Measurements from ENCODE around the gene SPATA25. TPM values are rescaled to one million over a fixed set of nuclear protein-coding genes. Genes with fewer than 3 reads are reported as not detected.

SPATA25 gene
- total RNA-seq, 4 donors from 2014 or later = 2.6 to 16.2 (median 6.0) TPM

DNA sequence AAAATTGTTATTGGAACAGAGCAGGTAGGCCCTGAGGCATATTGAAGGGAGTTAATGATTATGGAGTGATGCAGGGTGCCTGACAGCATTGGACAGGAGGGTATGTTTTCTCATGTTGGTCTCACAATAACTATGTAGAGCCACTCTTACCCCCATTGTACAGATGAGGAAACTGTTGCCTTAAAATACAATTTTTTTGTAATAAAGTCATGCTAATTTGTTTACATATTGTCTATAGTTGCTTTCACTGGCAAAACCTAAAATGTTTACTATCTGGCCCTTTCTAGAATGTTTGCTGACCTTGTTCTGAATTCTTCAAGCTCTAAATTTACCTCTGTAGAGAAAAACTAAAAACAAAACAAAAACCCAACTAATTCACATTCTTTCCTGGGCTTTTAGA, 35.9 kb downstream of the SPATA25 start:
- H3K36me3 ChIP-seq = no peaks in the 10 kb centered on the region
- intact Hi-C loops (cut with DNase I; ENCODE audit: low total_unique reads) = no loop called here

DNA sequence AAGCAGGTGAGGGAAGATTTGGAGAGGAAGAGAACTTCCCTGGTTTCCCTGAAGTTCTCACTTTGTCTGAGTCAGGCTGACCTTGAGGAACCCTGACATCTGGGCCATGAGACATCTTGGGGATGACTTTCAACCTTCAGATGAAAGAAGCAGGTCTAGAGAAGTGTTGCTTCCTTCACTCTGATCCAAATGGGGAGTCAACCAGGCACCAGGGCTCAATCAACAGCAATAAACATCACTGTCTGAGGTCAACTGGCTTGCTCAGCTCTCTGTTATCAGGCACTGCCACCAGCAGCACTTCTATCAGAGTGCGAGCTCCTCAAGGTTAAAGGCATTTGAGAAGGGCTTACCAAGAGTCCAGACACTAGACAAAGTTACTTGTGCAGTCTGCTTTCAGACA, 36.5 kb downstream of the SPATA25 start:
- peaks cover 2 to 8% of the 10 kb centered on the region in 2 donors for H3K4me1 ChIP-seq
- TF ChIP-seq POLR2A (IDR thresholded peaks at IDR 0.05) = no peak
- TF ChIP-seq, protein P1, sequence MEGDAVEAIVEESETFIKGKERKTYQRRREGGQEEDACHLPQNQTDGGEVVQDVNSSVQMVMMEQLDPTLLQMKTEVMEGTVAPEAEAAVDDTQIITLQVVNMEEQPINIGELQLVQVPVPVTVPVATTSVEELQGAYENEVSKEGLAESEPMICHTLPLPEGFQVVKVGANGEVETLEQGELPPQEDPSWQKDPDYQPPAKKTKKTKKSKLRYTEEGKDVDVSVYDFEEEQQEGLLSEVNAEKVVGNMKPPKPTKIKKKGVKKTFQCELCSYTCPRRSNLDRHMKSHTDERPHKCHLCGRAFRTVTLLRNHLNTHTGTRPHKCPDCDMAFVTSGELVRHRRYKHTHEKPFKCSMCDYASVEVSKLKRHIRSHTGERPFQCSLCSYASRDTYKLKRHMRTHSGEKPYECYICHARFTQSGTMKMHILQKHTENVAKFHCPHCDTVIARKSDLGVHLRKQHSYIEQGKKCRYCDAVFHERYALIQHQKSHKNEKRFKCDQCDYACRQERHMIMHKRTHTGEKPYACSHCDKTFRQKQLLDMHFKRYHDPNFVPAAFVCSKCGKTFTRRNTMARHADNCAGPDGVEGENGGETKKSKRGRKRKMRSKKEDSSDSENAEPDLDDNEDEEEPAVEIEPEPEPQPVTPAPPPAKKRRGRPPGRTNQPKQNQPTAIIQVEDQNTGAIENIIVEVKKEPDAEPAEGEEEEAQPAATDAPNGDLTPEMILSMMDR (IDR thresholded peaks at IDR 0.05) = no peak
- DNase-seq = no peak
- no peak overlapping the region for H3K27ac ChIP-seq
- H3K27me3 ChIP-seq = no peaks in the 10 kb centered on the region
- intact Hi-C loops (cut with DNase I; ENCODE audit: low total_unique reads) = no loop called here
- H3K9me3 ChIP-seq = no peaks in the 10 kb centered on the region
- no peak overlapping the region for H3K4me3 ChIP-seq
- no peaks in the 10 kb centered on the region for H3K36me3 ChIP-seq

More for the DNA sequence above, 35.9 kb downstream of the SPATA25 start:
- DNase-seq = no peak
- no peak for TF ChIP-seq POLR2A (IDR thresholded peaks at IDR 0.05)
- TF ChIP-seq, protein P1 (IDR thresholded peaks at IDR 0.05) = no peak
- Histone ChIP-seq H3K27me3 (no peaks in the 10 kb centered on the region), H3K27ac (no peak overlapping the region), H3K9me3 (no peaks in the 10 kb centered on the region), H3K4me1 (peaks cover 7 to 8% of the 10 kb centered on the region in 2 donors), H3K4me3 (no peak overlapping the region)

DNA sequence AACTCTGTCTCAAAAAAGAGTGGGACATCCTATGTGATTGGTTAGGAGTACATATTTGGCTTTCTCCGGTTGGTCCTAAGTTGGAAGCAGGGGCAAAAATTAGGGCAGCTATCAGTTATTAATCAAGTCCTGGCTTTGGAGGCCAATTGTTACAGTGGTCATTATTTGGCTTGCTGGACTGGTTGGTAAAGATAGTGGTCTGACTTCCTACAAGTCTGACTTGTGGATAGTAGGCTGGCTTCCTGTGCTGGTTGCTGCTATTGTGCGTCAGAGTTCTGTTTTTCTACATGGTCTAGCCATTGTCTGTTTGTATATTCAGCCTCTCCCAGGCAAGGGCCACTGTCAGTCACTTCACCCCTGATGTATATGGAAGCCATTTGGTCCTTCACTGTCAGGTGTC, 37.2 kb downstream of the SPATA25 start:
- Histone ChIP-seq H3K4me1 (peaks cover 0 to 7% of the 10 kb centered on the region in 2 donors), H3K27me3 (no peaks in the 10 kb centered on the region), H3K4me3 (no peak overlapping the region), H3K27ac (no peak overlapping the region), H3K36me3 (no peaks in the 10 kb centered on the region), H3K9me3 (no peaks in the 10 kb centered on the region)
- intact Hi-C loops (cut with DNase I; ENCODE audit: low total_unique reads) = no loop called here
- TF ChIP-seq, protein P1 (IDR thresholded peaks at IDR 0.05) = no peak
- DNase-seq = no peak

DNA sequence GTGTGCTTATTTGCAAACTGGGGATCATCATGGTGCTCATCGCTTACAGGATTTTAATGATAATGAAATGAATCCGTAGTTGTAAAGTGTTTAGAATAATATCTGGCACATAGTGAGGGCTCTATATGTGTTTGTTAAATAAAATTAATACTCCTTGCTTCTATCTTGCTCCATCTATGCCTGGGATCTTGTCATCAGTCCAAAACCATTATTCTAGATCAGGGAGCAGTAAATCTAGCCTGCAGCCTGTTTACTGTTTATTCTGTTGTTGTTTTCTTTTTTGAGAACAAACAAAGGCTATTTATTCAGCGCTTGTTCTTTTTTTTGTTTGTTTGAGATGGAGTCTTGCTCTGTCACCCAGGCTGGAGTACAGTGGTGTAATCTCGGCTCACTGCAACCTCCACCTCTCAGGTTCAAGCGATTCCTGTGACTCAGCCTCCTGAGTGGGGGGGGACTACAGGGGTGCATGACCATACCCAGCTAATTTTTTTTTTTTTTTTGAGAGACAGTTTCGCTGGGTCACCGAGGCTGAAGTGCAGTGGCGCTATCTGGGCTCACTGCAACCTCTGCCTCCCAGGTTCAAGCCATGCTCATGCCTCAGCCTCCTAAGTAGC, 38.3 kb downstream of the SPATA25 start:
- no peaks in the 10 kb centered on the region for H3K4me1 ChIP-seq
- no peak for TF ChIP-seq POLR2A (IDR thresholded peaks at IDR 0.05)
- TF ChIP-seq, protein P1 (IDR thresholded peaks at IDR 0.05) = no peak
- no peak for DNase-seq
- H3K27ac ChIP-seq = no peak overlapping the region
- intact Hi-C loops (cut with DNase I; ENCODE audit: low total_unique reads) = no loop called here
- no peaks in the 10 kb centered on the region for H3K27me3 ChIP-seq
- no peak overlapping the region for H3K4me3 ChIP-seq
- H3K9me3 ChIP-seq = no peaks in the 10 kb centered on the region
- no peaks in the 10 kb centered on the region for H3K36me3 ChIP-seq

DNA sequence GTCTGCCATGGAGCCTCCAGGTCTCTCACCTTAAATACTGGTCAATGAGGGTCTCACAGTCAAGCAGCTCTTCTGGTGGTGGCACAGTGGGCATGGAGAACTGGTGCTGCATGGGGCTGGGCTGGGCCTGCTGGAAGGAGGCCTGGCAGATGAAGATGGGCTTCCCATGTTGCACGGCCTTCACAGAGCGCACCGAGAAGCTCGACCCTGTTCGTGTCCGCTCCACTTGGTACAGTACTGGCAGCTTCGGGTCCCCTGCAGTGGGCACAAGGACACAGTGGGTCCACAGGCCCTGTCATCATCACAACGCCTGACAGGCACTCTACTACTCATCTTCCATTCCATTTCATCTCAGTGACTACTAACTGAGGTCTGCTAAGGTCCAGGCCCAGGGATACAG, 39.0 kb downstream of the SPATA25 start:
- Histone ChIP-seq H3K27me3 (no peaks in the 10 kb centered on the region), H3K36me3 (no peaks in the 10 kb centered on the region), H3K4me1 (peaks cover 0 to 3% of the 10 kb centered on the region in 2 donors), H3K4me3 (no peak overlapping the region), H3K9me3 (no peaks in the 10 kb centered on the region), H3K27ac (no peak overlapping the region)
- TF ChIP-seq, protein P1 (IDR thresholded peaks at IDR 0.05) = no peak
- TF ChIP-seq POLR2A (IDR thresholded peaks at IDR 0.05) = no peak
- no peak for DNase-seq
- intact Hi-C loops (cut with DNase I; ENCODE audit: low total_unique reads) = no loop called here

Data from uterus (tissue), 4 donors.